HuH-7 (cell line): Measurements from ENCODE around the gene CCDC87.

Source experiments
- DNase-seq: peaks from one replicate; pipeline ENCODE4 v3.0.0; 2011; ENCODE audit warnings: low spot score

The CCDC87 gene

DNA sequence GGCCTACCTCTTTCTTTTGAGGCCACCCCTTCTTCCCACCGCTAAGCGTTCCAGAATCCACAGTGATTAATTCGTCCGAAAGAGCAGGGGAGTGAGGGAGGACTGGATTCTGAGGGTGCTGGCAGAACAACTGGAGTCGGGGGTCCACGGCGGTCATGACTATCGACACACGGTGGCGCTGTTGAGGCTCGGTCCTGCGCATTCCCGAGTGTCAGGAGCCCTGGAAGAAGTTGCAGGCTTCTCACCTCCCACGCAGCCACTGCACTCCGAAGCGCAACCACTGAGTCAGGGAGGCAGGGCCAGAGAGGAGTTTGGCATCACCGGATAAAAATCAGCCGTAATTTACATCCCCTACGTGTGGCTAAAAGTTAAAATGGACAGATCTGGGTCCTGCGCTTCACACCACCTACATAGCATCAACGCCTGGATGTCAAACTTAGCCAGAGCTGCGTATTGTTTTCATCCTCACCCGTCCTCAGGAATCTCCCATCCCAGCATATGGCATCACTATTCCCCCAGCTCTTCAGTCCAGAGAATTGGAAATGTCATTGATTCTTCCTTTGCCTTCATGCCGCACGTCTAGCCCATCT, 13.8 kb downstream of the CCDC87 start:
- DNase-seq, result peak; percentile 100

DNA sequence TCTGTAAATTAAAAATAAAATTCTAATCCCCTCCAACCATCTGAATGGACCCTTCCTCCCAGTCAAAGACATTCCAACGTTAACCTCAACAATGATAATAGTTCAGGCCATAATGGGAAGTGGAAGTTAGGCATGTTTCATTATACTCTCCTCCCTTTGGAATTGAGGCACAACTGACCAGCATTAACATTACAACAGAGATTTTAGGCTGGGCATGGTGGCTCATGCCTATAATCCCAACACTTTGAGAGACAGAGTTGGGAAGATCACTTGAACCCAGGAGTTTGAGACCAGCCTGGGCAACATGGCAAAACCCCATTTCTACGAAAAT, 22.0 kb downstream of the CCDC87 start:
- DNase-seq, result no peak

DNA sequence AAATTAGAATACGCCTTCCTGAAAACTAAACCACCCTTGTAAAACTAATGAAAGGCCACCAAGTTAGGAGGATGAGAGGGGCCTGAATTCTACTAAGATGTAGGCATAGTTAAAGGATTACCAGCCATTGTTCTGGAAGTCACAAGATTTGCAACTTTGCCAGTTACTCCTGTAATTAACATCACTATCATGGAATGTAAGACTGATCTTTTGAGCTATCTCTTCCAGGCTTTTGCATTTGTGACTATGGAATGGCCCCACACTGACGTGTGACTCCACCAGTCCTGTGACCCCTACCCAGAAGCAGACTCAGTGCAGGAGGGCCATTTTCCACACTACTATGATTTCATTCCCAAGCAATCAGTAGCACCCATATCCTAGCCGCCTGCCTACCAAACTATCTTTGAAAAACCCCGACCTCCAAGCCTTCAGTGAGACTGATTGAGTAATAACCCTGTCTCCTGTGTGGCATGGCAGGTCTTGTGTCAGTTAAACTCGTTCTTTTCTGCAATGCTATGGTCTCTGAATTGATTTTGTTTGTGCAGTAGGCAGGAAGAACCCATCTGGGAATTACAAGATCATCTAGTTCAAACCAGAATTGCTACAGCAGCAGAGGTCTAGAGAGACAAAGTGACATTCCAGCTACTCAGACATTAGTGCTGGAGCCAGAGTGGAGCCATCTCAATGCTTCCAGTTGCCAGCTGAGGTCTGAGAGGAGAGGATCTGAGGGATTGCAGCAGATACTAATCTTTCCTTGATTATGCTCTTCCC, 22.6 kb downstream of the CCDC87 start:
- DNase-seq, result no peak

DNA sequence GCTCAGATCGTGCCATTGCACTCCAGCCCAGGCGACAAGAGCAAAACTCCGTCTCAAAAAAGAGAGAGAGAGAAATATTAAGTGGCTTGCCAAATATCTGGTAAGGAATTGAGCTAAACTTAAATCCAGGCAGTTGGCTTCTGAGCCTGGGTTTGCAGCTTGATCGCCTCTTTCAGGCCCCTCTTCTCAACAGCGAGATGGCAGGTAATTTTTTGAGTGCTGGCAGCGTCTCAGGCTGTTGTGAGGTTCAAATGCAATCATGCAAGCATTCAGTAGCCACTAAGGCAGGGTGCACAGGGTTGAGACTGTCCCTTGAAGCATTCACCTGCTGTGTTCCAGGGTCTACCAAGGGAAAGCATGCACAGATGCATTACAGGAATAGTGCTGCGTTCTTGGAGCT, 23.8 kb downstream of the CCDC87 start:
- no peak for DNase-seq

DNA sequence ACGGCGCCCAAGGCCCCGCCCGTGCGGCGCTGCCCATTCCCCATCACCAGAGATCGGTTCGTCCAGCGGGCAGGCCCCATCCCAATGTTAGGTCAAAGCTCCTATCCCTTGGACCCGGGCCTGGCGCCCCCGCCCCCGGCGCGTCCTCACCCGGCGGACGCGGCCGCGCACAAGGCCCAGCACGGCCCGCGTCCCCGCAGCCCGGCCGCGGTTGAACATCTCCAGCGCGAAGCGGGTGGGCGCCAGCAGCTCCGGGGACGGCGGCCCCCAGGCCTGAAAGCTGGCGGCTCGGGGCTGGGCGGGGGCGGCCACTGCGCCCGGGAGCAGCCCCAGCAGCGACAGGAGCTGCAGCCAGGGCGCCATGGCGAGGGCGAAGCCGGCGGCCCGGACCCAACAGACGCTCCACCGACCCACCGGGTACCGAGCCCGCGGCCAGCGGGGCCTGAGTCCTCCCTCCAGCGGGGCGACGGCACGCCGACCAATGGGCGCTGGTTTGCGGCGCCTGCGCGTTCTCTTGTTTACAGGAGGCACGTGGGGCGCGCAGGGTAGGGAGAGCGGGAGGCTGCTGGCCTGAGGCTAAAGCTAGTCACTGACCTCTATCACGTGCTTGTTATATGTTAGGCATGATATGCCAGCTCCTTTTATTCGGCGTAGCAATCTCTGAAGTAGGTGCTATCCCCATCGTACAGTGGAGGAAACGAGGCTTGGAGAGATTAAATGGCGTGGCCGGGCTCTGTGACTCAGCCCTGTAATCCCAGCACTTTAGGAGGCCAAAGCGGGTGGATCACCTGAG, 24.5 kb downstream of the CCDC87 start, which contains the start of gene CTSF:
TSS of gene CTSF (minus strand) at position 483 of the 793 bp plus-strand sequence. CDS start at position 363, 120 bp downstream.
- DNase-seq, result peak; percentile 100

DNA sequence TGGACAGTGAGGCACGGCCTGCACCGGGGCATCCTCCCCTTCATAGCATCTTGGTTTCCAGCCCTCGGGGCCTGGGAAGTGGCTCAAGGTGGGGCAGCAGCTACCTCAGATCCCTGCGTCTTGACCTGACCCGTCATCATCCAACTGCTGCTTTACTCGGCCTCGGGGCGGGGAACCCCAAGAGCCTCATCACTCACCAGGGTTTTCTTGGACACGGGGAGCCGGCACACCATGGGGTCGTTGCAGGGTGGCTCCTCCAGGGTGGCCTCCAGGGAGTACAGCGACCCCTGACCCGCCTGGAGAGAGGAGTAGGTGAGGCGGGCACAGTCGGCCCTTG, 25.1 kb downstream of the CCDC87 start:
- no peak for DNase-seq

DNA sequence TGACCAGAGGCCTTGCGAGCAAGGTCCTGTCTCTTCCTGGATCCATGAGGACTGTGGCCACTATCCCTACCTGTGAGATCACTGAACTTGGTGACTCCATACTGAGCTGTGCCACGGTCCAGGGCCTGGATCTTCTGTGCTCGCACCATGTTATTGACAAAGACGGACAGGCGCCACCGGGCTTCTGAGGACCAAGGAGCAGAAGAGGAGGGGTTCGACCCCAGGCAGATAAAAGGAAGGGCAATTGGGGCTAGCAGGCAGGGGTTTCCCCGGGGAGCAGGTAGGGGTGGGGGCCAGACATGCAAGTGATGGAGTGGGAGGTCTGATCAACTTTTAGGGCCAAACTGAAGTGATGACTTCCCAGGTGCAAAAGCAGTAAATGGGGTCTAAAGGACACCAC, 26.6 kb downstream of the CCDC87 start:
- no peak for DNase-seq

DNA sequence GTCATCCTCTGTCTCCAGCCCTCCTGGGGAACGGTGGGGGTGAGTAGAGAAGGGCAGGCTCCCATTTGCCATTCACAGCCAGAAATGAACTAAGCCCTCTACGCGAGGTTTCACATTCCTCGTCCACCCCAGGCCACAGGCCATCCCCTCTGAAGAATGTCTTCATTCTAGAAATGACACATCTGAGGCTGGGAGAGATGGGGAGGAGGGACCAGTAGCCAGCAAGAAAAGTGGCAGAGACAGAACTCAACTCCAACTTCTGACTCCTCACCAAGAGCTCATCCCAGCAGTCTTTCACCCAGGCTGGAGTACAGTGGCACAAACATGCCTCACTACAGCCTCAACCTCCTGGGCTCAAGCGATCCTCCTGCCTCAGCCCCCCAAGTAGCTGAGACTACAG, 27.9 kb downstream of the CCDC87 start:
- no peak for DNase-seq

DNA sequence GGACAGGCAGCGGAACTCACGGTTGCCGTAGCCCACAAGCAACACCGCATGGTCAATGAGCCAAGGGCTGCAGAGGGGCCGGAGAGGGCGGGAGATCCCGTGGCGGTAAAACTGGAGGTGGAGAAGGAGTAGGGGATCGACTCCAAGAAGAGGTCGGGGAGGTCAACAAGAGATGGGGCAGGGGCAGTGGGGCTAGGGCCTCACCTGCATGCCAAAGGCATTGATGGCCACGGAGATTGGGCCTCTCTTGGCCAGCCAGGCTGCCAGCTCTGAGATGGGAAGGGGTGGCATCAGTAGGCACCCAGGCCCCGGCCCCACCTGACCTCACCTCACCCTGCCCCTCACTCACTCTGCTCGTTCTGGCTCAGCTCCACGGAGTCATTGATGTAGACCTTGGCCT, 28.3 kb downstream of the CCDC87 start:
- no peak for DNase-seq

DNA sequence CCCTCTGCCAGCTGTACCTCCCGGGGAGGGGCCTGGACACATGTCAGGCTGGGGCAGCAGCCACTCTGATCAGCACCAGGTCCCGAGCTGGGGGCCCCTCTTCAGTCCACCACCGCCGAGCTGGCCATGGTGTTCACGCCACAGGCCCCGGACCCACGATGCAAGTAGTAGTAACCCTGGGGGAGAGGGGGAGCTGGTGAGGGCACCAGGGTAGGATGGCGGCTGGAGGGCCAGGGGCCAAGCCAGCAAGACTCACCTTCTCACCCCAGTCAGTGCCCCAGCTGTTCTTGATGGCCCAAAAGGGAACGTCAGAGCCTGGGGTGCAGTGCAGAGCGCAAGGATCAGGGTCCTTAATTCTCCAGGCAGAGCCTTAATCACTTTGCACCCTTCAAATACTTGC, 29.0 kb downstream of the CCDC87 start:
- no peak for DNase-seq

DNA sequence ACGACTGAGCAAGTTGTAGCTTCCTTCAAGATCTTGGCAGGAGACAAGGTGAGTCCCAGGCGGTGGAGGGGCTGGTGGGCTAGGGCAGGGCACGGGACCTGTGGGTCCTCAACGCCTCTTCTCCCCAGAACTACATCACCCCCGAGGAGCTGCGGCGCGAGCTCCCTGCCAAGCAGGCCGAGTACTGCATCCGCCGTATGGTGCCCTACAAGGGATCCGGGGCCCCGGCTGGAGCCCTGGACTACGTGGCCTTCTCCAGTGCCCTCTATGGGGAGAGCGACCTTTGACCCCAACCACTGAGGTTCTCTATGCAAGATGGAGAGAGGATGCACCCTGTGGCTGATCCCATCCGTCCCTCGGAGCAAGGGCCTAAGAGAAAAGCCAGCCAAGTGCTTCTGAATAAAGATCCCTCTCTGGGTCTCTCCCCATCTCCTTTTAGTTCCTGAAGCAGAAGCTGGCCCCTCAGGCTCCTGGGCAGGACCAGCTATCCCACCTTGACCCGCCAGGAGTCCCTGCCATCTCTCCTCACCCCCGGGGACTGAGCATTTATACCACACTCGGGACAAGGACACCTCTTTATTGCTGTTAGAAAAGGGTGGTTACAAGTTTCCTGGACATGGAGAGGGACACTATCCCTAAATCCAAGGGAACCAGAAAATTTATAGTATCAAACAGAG, 29.8 kb downstream of the CCDC87 start:
- no peak for DNase-seq

DNA sequence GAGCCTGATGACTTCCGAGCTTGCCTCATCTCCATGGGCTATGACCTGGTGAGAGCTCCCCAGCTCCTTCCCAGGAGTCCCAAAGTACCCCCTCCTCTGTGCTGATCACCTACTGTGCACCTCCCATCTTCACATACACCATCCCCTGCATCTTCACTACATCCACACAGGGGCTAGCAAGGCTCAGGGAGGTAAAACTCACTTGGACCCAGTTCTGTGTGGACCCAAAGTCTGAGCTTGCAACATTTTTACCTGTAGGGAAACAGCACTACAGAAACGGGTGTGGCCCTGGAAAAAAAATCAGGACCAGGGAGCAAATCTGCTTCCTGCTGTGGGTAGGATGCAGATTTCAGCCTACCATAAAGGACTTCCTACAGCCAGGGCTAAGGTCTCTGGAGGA, 30.6 kb downstream of the CCDC87 start:
- DNase-seq, result no peak

DNA sequence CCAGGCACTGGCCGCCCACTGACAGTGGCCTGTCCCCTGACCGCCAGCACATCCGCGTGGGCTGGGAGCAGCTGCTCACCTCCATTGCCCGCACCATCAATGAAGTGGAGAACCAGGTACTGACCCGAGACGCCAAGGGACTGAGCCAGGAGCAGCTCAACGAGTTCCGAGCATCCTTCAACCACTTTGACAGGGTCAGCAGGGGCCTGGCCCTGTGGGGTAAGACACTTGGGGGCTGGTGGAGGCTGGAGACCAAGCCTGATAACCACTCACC, 31.0 kb downstream of the CCDC87 start:
- DNase-seq, result no peak

DNA sequence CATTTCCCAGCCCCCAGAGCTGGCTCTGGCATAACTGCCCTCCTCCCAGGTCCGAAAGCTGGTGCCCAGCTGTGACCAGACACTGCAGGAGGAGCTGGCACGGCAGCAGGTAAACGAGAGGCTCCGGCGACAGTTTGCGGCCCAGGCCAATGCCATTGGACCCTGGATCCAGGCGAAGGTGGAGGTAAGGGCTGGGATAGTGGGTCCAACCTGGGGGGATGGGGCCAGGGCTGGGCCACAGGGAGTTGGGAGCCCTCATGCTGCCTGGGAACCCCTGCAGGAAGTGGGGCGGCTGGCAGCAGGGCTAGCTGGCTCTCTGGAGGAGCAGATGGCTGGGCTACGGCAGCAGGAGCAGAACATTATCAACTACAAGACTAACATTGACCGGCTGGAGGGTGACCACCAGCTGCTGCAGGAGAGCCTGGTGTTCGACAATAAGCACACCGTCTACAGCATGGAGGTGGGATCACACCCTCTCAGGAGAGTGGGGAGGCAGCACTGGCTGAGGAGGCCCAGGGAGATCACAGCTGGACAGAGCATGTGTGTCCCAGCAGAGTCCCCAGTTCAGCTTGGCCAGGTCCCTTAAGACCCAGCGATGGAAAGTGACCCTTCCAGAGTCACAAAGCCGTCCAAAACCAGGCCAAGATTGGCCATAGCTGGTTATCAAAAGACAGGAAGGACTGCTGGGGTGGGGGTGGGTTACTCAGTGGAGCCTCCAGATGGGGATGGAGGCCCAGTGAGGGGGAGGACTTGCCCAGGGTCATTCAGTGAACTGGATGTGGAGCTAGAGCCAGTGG, 31.5 kb downstream of the CCDC87 start:
- no peak for DNase-seq

DNA sequence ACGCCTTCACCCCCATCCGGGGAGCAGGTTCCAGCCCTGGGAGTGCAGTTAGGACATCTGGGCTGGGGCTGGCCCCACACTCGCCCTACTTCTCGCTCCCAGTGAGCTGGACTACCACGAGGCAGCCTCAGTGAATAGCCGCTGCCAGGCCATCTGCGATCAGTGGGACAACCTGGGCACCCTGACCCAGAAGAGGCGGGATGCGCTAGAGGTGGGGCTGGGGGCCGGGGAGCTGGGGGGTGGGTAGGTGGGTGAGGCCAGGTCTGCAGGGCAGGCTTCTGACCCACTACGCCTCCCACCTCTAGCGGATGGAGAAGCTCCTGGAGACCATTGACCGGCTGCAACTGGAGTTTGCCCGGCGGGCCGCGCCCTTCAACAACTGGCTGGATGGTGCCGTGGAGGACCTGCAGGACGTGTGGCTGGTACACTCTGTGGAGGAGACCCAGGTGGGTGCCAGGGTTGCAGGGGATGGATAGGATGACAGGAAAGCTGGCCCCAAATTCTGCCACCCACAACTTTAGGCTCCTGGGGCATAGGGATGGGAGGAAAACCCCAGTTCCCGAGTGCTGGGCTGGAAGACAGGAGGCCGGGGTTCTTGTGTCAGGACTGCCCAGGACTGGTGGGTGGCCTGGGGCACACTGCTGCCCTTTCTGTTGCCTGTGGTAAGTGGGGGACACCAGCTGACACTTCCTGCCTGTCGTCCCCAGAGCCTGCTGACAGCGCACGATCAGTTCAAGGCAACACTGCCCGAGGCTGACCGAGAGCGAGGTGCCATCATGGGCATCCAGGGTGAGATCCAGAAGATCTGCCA, 32.8 kb downstream of the CCDC87 start:
- no peak for DNase-seq

DNA sequence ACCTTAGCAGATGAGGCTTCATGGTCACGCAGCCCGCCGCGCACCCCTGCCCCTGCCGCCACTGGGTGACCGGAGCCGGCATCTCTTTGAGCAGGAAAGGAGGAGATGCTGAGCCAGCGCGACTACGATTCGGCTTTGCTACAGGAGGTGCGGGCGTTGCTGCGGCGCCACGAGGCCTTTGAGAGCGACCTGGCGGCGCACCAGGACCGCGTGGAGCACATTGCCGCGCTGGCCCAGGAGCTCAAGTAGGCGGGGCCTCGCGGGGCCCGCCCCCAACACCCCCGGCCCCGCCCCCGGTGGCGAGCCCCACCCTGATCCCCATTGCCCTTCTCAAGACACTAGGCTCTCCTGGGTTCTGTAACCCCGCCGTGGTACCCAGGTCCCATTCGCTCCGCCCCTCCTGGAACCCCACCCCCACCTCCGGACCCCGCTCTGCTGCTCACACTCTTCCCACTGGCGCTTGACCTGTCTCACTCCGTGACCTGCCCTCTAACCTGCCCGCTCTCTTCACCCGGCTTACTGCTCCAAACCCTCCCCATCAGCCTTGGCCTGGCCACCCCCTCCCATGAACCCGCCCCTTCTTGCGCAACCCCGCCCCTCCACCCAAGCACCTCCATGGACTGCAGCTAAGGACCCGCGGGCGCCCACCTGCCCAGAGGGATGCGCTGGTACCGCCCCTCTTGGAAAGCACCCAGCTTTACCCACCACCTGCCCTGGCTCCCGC, 33.6 kb downstream of the CCDC87 start:
- no peak for DNase-seq

DNA sequence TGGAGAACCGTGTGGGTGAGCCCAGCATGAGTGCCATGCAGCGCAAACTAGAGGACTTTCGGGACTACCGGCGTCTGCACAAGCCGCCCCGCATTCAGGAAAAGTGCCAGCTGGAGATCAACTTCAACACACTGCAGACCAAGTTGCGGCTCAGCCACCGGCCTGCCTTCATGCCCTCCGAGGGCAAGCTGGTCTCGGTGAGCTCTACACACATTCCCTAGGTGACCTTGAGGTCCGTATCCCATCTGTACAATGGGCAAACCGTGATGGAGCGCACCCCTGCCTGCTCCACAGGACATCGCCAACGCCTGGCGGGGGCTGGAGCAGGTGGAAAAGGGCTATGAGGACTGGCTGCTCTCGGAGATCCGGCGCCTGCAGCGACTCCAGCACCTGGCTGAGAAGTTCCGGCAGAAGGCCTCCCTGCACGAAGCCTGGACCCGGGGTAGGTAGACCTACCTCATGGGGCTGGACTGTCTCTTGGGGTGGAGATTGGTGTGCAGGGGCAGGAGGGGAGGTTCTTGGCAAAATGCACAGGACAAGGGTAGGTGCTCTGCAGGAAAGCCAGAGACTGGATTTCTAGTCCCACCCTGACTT, 35.0 kb downstream of the CCDC87 start:
- DNase-seq, result no peak

DNA sequence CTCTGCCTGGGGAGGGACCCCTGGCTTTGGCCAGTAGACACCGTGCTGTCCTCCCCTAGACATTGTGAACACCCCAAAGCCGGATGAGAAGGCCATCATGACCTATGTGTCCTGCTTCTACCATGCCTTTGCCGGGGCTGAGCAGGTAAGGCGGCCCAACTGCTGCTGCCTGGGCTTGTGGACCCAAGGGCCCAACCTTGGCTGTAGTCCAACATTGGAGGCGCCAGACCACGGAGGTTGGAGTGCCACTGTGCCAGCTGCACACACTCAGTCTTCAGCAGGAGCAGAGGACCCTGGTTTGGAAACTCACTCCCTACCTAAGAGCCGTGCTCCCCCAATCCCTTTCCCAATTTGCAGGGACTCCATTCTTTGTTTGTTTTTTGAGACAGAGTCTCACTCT, 36.8 kb downstream of the CCDC87 start:
- no peak for DNase-seq

DNA sequence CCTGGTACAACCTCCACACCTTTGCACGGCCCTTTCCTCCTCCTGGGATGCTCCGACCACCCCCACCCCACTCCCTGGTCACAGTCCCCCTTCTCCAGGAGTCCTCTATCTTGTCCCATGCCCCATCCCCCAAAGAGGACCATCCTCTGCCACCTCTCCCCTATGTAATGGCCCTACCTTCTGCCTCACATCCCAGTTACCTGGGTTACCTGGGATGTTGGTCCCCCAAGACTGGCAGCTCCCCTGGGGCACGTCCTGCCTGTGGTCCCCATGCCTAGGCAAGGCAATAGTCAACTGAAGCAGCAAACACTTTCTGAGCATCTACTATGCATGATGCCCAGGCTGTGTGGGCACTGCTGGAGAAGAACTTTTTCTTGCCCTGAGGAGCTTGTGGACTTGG, 37.4 kb downstream of the CCDC87 start:
- DNase-seq, result no peak

DNA sequence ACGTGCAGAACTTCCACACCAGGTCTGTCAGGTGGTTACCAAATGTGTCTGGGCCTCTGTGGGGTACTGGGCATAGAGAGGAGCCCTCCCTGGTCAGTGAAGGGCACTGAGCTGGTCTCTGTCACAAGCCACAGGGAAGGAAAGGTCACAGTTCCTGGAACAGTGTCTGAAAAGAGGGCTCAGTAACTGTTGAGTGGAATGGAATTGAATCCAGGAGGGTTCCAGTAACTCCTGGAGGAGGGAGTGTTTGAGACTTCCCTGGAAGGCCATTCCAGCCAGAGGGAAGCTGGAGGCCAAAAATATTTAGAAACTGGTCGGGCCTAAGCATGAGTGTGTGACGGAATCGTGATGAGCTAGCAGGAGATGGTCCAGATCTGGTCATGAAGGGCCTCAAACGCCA, 38.3 kb downstream of the CCDC87 start:
- no peak for DNase-seq
